Hematopoietic multipotent progenitor cell treated with erythropoietin and hydrocortisone succinate and interleukin-3 and kit ligand, for 17 days (in vitro differentiated cells): ENCODE measurements around the gene PSMB2.
"Not testable (repeated sequence)": the region's sequence is repeated elsewhere in the genome, so short reads cannot be mapped to it uniquely, and the experiment has no call there.

ENCODE experiments used
- DNase-seq: peaks from one replicate; pipeline ENCODE4 v3.0.0-alpha.2; 2015; ENCODE audit warnings: low spot score

Gene PSMB2

GRCh38 chr1:35592991-35593769 is 48.1 kb downstream of the PSMB2 start:
- no peak for DNase-seq

GRCh38 chr1:35591211-35591610 is 50.1 kb downstream of the PSMB2 start:
- DNase-seq: no peak

- no peak for DNase-seq
These were observed 50.8 kb downstream of the PSMB2 start for GRCh38 chr1:35590476-35591040.

DNA sequence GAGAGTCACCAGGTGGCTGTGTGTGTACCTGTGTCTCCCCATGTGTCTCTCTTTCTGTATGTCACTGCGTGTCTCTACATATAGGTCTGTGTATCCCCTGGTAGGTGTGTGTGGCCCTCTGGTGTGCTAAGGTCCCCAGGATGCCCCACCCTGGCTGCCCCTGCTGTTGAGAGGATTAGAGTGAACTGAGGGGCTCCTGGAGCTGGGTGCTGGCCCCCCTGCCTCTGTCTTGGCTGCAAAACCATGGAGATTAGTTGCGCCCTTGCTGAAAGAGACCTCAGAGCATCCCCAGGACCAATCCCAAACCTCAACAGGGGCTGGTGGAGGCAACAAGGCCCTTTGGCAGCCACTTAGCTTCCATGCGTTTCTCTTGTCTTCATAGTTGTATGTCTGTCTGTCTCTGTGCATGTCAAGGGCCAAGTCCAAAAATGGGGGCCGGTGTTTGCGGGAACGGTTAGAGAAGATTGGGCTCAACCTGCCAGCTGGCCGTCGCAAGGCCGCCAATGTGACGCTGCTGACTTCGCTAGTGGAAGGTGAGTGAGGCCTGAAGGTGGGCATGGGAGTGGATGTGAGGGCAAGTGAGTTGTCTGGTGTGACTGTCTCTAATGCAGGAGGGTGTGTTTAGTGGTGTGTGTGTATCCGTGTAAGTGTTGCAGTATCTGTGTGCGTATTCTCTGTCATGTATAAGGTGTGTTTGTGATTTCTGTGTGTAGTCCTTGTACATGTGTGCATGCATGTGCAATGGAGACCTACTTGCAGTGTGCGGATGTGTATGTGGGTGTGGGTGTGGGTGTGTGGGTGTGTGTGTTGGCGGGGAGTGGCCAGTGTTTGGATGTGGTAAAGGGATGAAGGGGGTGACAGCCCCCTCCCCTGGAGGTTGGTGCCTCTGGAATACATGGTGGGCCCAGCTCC is 51.6 kb downstream of the PSMB2 start:
- DNase-seq: no peak

DNA sequence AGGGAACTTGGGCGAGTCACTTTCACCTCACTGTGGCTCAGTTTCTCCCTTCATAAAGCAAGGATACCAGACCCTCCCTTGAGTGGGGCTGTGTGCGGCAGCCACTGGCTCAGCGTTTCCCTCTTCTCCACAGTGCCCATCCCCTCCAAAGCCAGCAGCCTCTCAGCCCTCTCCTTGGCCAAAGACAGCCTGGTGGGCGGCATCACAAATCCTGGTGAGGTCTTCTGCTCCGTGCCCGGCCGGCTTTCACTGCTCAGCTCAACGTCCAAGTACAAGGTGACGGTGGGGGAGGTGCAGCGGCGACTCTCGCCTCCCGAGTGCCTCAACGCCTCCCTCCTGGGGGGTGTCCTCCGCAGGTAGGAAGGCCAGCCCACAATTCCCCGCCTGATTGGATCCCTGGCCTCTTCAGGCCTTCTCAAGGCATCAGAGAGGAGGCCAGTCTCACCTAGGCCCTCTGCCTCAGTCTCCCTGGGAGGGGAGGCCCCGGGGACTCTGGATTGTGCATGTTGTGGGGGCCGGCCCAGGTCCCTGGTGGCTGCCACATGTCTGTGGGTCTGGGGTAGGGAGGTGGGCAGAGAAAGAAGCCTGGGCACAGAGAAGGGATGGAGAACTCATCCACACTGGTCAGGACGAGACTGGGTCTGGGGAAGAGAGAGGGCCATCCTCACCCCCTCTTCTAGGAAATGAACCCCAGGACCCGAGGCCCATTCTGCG is 53.0 kb downstream of the PSMB2 start:
- no peak for DNase-seq

DNA sequence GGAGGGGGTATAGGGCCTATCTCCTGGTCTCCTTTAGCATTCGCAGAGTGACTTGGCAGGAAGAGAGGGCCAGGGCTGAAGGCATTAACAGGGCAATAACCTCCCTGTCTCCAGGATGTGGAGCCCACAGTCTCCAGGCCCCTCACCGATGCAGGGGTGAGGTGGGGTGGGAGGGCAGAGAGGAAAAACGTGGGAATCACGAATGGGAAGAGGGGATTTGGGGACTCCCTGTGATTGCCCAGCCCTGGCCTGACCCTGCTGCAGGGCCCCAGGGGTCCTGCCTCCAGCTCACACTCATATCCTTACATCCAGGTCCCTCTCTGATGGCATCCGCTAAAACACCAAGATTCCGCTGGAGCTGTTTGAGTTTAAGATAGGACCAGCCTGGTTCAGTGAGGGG is 53.6 kb downstream of the PSMB2 start:
- DNase-seq: no peak

DNA sequence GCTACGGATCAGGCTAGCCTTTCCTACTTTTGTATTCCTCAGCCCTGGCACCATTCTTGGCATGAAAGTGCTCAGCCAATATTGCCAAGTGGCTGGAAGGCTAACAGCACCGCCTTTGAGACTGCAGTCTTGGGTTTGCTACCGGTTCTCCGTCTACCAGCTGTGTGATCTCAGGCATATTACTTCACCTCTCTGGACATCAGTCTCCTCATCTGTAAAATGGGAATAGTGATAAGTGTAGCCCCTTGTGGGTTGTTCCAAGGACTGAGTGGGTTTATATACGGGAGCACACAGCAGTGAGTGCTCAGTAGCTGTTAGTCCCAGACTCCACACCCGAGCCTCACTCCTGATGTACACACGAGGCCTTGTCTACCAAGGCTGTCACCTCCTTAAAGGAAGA is 54.5 kb downstream of the PSMB2 start:
- no peak for DNase-seq

GRCh38 chr1:35585805-35586204 is 55.5 kb downstream of the PSMB2 start:
- not testable (repeated sequence) for DNase-seq

- DNase-seq: no peak
These were observed 56.0 kb downstream of the PSMB2 start for GRCh38 chr1:35585281-35585680.

DNA sequence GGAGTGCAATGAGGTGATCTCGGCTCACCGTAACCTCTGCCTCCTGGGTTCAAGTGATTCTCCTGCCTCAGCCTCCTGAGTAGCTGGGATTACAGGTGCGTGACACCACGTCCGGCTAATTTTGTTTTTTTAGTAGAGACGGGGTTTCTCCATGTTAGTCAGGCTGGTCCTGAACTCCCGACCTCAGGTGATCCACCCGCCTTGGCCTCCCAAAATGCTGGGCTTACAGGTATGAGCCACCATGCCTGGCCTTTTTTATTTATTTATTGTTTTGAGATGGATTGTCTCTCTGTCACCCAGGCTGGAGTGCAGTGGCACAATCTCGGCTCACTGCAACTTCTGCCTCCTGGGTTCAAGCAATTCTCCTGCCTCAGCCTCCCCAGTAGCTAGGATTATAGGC is 59.7 kb downstream of the PSMB2 start:
- DNase-seq: not testable (repeated sequence)

DNA sequence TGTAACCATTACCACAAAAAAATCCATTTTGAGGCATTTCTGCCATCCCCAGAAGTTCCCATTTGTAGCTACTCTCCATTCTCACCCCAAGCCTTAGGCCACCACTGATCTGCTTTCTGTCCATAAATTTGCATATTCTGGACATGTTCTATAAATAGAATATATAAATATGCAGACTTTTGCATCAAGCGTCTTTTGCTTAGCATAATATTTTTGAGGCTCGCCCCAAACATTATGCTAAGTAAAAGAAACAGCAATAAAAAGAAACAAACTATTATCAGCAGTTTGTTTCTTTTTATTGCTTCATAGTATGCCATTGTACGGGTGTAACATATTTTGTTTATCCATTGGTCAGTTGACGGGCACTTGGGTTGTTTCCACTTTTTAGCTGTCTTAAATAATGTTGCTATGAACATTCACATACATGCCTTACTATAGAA is 60.4 kb downstream of the PSMB2 start:
- DNase-seq: no peak

DNA sequence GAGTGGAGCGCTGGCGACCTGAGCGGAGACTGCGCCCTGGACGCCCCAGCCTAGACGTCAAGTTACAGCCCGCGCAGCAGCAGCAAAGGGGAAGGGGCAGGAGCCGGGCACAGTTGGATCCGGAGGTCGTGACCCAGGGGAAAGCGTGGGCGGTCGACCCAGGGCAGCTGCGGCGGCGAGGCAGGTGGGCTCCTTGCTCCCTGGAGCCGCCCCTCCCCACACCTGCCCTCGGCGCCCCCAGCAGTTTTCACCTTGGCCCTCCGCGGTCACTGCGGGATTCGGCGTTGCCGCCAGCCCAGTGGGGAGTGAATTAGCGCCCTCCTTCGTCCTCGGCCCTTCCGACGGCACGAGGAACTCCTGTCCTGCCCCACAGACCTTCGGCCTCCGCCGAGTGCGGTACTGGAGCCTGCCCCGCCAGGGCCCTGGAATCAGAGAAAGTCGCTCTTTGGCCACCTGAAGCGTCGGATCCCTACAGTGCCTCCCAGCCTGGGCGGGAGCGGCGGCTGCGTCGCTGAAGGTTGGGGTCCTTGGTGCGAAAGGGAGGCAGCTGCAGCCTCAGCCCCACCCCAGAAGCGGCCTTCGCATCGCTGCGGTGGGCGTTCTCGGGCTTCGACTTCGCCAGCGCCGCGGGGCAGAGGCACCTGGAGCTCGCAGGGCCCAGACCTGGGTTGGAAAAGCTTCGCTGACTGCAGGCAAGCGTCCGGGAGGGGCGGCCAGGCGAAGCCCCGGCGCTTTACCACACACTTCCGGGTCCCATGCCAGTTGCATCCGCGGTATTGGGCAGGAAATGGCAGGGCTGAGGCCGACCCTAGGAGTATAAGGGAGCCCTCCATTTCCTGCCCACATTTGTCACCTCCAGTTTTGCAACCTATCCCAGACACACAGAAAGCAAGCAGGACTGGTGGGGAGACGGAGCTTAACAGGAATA is 64.0 kb downstream of the PSMB2 start:
- DNase-seq: no peak

DNA sequence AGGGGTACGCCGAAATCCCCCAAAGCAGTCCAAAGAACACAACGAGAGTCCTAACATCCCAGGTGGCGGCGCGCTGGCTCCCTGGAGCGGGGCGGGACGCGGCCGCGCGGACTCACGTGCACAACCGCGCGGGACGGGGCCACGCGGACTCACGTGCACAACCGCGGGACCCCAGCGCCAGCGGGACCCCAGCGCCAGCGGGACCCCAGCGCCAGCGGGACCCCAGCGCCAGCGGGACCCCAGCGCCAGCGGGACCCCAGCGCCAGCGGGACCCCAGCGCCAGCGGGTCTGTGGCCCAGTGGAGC is 64.6 kb downstream of the PSMB2 start:
- DNase-seq: not testable (repeated sequence)

GRCh38 chr1:35576061-35576765 is 65.1 kb downstream of the PSMB2 start:
- DNase-seq: no peak

DNA sequence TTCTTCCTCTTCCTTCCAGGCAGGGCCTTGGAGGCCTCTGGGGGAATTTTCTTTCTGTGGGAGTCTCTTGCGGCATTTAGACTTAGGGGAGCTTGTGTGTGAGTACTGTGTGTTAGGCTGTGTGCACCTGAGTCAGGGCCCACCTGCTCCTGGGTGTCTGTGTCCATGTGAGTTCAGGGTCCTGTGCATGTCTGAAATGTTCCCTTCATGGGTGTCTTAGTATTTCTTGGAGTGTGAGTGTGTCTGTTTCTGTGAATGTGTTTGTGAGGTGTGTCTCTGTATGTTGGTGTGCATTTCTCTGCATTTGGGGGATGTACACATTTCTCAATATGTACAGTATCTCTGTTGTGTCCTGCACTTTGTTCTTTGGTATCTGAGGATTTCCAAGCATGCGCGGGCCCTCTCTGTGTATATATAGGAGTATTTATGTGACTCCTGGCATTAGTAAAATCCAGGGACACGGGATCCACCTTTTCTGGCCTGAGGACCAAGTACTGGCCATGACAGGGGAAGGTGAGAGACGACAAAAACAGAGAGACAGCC is 65.8 kb downstream of the PSMB2 start:
- no peak for DNase-seq

GRCh38 chr1:35574655-35575415 is 66.5 kb downstream of the PSMB2 start:
- no peak for DNase-seq

DNA sequence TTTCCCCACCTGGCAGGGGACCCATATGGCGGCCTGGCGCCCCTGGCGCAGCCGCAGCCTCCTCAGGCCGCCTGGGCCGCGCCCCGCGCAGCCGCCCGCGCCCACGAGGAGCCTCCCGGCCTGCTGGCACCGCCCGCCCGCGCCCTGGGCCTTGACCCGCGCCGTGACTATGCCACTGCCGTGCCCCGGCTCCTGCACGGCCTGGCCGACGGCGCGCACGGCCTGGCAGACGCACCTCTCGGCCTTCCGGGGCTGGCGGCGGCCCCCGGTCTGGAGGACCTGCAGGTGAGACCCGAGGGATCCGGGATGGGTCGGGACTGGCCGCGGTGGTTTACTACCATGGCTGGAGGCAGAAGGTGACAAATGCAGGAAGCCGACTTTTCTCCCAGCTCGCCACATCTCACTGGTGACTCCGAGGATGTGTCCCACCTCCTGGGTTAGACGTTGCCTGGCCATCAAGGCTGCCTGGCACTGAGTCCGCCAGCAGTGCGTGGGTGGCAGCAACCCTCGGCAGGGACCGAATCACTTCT is 67.1 kb downstream of the PSMB2 start:
- no peak for DNase-seq

DNA sequence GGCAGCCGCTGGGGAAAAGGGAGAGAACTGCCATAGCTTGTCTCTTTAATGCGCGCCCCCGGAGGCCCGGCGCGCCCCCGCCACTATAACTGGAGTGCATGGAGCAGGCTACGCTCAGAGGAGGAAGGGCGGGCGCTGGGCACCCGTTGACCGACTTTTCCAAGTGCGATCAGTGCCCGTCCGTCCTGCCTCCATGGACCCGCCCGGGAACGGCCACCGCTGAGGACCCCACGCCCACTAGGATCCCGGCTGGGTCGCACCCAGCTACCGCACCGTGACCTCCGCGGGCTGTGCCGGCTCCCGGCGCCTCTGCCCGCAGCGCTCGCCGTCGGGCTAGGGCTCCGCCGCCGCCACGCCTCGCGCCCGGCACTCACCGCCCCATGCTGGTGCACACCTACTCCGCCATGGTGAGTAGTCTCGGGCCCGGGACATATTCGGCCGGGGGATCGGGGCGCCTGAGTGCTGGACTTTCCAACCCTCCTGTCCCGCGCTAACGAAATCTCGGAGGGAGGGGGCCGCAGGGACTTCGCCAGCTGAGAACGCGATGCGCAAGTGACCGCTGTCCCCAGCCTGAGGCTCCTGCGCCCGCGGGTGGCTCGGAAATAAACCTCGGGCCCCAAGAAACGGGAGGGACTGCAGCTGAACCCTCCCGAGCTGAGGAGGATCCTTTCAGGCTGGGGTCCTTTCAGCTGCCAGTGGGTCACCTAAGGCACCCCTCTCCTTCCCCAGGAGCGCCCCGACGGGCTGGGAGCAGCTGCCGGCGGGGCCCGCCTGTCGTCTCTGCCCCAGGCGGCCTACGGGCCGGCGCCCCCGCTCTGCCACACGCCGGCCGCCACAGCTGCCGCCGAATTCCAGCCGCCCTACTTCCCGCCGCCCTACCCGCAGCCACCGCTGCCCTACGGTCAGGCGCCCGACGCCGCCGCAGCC is 67.9 kb downstream of the PSMB2 start, which contains the start of gene TFAP2E:
TSS of gene TFAP2E (plus strand) at position 117 of the 927 bp plus-strand sequence. CDS start at position 381, 264 bp downstream.
- no peak for DNase-seq
